Stimulated activated CD4-positive, alpha-beta T cell treated with anti-CD3 and anti-CD28 coated beads, Interleukin-1b, Interleukin-23, amount 100 ng/mL, for 48 hours (primary cell): Measurements from ENCODE around the gene PKIG.
"Not testable (repeated sequence)": the region's sequence is repeated elsewhere in the genome, so short reads cannot be mapped to it uniquely, and the experiment has no call there.

Source experiments
- DNase-seq: peaks from one replicate; pipeline ENCODE4 v3.0.0-alpha.2; 2020

PKIG gene

GRCh38 chr20:44572551-44573500 is 9.6 kb upstream of the PKIG start:
- no peak for DNase-seq

- no peak for DNase-seq
These were observed 8.9 kb upstream of the PKIG start for GRCh38 chr20:44573501-44573869.

GRCh38 chr20:44574372-44574771 is 8.0 kb upstream of the PKIG start:
- DNase-seq = no peak

GRCh38 chr20:44576297-44576696 is 6.1 kb upstream of the PKIG start:
- DNase-seq = no peak

GRCh38 chr20:44579313-44580081 is 2.9 kb upstream of the PKIG start:
- no peak for DNase-seq

GRCh38 chr20:44580581-44581268 is 1.7 kb upstream of the PKIG start:
- no peak for DNase-seq

GRCh38 chr20:44581515-44581914 is 864 bp upstream of the PKIG start:
- DNase-seq = no peak

- no peak for DNase-seq
These were observed 778 bp downstream of the PKIG start for GRCh38 chr20:44583157-44583556.

- no peak for DNase-seq
These were observed 1.8 kb downstream of the PKIG start for GRCh38 chr20:44584162-44584561.

- no peak for DNase-seq
These were observed 2.9 kb downstream of the PKIG start for GRCh38 chr20:44585057-44585963.

- no peak for DNase-seq
These were observed 4.0 kb downstream of the PKIG start for GRCh38 chr20:44586289-44586911.

- DNase-seq = no peak
These were observed 4.9 kb downstream of the PKIG start for GRCh38 chr20:44587035-44587980.

- DNase-seq = not testable (repeated sequence)
These were observed 5.9 kb downstream of the PKIG start for GRCh38 chr20:44588321-44588720.

- DNase-seq = no peak
These were observed 7.2 kb downstream of the PKIG start for GRCh38 chr20:44589537-44589936.

GRCh38 chr20:44590980-44591778 is 8.8 kb downstream of the PKIG start:
- no peak for DNase-seq

GRCh38 chr20:44592366-44592765 is 10.0 kb downstream of the PKIG start:
- no peak for DNase-seq

GRCh38 chr20:44593751-44594150 is 11.4 kb downstream of the PKIG start:
- DNase-seq = no peak

- no peak for DNase-seq
These were observed 12.4 kb downstream of the PKIG start for GRCh38 chr20:44594730-44595129.

- no peak for DNase-seq
These were observed 13.6 kb downstream of the PKIG start for GRCh38 chr20:44596010-44596409.

GRCh38 chr20:44596876-44597275 is 14.5 kb downstream of the PKIG start:
- DNase-seq = no peak
